ENCODE data around the gene ENPP1. TPM values are rescaled to one million over a fixed set of nuclear protein-coding genes. Genes with fewer than 3 reads are reported as not detected.
A peak's percentile ranks its signal among the peaks of the same experiment; 100 is the strongest.

ENPP1 gene
- total RNA-seq, 2 experiments from 2014 or later = 0.23 TPM; not detected in 1

DNA sequence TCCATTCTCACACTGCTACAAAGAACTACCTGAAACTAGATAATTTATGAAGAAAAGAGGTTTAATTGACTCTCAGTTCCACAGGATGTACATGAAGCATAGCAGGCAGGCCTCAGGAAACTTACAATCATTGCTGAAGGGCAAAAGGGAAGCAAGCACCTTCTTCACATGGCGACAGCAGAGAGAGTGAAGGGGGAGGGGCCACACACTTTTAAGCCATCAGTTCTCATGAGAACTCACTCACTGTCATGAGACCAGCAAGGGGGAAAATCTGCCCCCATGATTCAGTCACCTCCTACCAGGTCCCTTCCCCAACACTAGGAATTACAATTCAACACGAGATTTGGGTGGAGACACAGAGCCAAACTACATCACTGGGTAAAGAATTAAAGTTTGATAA lies 12.5 kb upstream of the ENPP1 start:
- ATAC-seq (ENCODE audit: low read depth) (no peak), DNase-seq (no peak)
- POLR2A ChIA-PET = no interaction called here
- Mint-ChIP-seq H3K27me3 (peaks cover 10% of the 10 kb centered on the region), H3K4me1 (no peaks in the 10 kb centered on the region), H3K36me3 (peaks cover 2% of the 10 kb centered on the region), H3K9me3 (no peaks in the 10 kb centered on the region), H3K4me3 (no peak overlapping the region), H3K27ac (no peak overlapping the region)

DNA sequence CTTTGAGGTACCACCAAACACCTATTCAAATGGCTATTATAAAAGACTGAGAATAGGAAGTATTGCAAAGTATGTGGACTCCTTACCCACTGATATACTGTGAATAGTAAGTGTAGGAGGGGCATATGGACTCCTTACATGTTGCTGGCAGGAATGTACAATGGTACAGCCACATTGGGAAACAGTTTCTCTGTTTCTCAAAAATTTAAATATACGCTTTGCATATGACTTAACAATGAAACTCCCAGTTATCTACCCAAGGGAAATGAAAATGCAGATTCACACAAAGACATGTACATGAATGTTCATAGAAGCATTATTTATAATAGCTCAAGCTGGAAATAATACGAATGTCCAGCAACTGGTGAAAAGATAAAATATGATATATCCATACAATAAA lies 5.5 kb upstream of the ENPP1 start:
- Mint-ChIP-seq H3K27ac (no peak overlapping the region), H3K36me3 (no peaks in the 10 kb centered on the region), H3K9me3 (no peaks in the 10 kb centered on the region), H3K4me3 (no peak overlapping the region), H3K4me1 (peaks cover 18% of the 10 kb centered on the region), H3K27me3 (peaks cover 24% of the 10 kb centered on the region)
- ATAC-seq (ENCODE audit: low read depth) (no peak), DNase-seq (no peak)
- POLR2A ChIA-PET = no interaction called here

DNA sequence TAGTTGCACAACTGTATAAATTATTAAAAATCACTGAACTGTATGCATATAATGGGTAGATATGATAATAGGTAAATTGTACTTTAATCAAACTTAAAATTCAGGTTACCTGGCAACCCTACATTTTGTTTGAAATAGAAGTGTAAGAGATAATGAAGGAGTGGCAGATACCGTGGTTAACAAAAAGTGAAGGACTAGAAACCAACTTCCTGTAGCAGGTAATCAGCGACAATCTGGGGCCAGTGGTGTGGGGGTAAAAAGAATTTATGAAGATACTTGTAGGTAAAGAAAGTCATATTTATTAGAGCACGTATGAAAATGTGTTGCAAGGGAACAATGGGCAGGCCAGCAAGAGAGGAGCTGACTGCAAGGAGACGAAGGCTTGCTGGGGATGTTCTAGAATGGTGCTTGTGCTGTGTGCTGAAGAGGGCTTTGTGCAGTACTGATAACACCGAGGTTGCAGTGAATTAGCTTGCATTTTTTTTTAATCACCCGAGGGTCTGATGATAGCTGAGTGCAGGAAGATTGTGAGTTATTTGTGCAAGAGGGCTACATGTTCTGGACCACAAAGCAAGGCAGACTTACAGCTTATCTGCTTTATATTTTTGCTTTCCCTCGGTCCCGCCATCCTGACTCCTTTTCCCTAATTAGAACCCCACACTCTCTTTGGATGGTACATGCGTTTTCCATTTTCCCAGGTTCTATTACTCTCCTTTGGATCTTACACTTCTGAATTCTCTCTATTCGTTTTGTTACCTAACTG lies 4.6 kb upstream of the ENPP1 start:
- Mint-ChIP-seq H3K9me3 (no peaks in the 10 kb centered on the region), H3K36me3 (no peaks in the 10 kb centered on the region), H3K4me3 (peak overlapping the region; percentile 4), H3K4me1 (peaks cover 20% of the 10 kb centered on the region), H3K27me3 (peaks cover 28% of the 10 kb centered on the region), H3K27ac (no peak overlapping the region)
- no peak for ATAC-seq (ENCODE audit: low read depth)
- POLR2A ChIA-PET = no interaction called here
- DNase-seq = no peak

DNA sequence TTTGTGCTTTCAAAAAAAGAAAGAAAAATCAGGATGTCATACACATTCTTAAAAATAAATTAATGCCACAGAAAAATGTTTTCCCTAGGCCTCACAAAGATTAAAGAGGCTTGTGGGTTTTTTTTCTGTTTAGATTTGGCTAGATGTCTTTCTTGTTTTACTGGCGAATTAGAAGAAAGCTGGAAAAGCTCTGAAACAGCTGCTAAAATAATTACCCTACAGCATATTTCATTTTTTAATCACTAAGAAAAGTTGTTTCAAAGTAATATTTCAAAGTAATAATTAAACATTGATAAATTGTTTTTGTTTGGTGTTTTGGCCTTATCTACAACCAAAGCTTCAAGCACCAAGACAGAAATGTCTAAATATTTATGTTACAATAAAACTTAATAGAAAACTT lies 3.7 kb upstream of the ENPP1 start:
- Mint-ChIP-seq H3K4me1 (peaks cover 23% of the 10 kb centered on the region), H3K4me3 (no peak overlapping the region), H3K36me3 (no peaks in the 10 kb centered on the region), H3K9me3 (no peaks in the 10 kb centered on the region), H3K27ac (no peak overlapping the region), H3K27me3 (peaks cover 35% of the 10 kb centered on the region)
- POLR2A ChIA-PET = no interaction called here
- no peak for ATAC-seq (ENCODE audit: low read depth)
- no peak for DNase-seq

DNA sequence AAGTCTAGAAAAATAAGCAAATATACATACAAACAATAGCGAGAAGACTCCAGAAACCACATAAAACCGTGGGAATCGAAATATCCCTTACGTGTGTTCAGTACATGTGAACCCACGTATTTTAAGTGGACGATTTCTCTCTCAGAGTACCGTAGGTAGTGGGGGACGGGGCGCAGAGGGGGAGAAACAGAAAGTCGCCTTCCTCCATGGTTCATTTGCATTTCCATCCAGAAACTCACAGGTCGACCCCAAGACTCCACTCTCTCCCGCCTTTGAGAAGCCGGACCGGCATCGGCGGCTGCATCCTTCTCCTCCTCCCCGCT lies 538 bp upstream of the ENPP1 start:
- Mint-ChIP-seq H3K27me3 (peaks cover 46% of the 10 kb centered on the region), H3K4me1 (peaks cover 23% of the 10 kb centered on the region), H3K9me3 (no peaks in the 10 kb centered on the region), H3K27ac (no peak overlapping the region), H3K4me3 (peak overlapping the region; percentile 88), H3K36me3 (no peaks in the 10 kb centered on the region)
- POLR2A ChIA-PET = no interaction called here
- no peak for ATAC-seq (ENCODE audit: low read depth)
- DNase-seq = no peak

DNA sequence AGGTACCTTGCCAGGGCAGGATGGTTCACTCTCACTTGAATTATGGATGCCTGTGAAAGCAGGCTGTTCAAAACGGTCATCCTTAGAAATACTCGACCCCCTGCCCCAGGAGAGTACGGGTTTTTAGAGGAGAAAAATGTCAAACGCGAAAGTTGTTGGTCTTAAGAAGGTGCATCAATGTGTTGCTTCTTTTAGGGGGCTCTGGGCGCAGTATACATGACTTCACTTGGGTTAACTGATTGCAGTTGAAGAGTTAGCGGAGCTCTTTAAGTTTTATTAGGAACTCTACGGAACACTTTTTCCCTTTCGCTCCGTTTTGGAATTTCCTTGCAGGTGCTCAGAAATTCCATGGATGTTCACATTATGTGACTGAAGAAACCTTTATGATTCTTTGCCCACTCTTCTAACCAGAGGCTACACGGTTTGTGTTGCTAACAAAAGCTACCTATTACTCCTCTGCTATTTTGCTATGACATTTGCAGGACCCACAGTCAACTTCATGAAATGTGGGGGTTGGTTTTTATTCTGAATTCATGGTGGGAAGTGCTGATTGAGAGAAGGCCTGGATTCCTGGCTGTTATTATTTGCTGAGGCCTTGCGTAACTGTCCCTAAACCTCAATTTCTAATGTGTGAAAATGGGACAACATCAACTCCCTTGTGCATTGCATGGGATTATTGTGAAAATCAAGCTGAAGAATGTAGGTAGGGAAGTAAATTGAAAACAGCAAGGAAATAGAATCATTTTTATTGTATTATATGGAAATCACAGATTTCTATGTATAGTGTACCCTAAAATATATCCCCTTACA lies 845 bp downstream of the ENPP1 start:
- ATAC-seq (ENCODE audit: low read depth) = no peak
- Mint-ChIP-seq H3K4me1 (peaks cover 13% of the 10 kb centered on the region), H3K9me3 (no peaks in the 10 kb centered on the region), H3K27me3 (peaks cover 53% of the 10 kb centered on the region), H3K36me3 (no peaks in the 10 kb centered on the region), H3K4me3 (peak overlapping the region; percentile 72), H3K27ac (no peak overlapping the region)
- DNase-seq = no peak
- POLR2A ChIA-PET = no interaction called here

DNA sequence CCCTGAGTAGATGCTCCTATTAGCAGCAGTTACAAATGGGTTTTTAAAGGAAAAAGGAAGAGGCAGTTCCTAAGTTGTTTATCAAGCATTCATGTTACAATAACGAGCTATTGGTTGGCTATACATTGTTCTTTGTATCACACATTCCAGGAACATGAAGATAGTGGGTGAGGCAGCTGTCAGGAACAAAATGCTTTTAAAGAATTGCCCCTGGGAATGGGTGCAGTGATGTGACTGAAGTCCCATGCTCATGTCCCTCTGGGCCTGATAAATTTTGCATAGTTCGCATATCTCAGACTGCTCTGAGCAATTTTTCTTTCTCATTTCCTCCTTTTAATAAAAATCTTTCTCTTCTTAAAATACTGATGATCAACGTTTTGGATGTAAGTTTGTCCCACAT lies 3.7 kb downstream of the ENPP1 start:
- Mint-ChIP-seq H3K27me3 (peaks cover 45% of the 10 kb centered on the region), H3K9me3 (no peaks in the 10 kb centered on the region), H3K36me3 (no peaks in the 10 kb centered on the region)

DNA sequence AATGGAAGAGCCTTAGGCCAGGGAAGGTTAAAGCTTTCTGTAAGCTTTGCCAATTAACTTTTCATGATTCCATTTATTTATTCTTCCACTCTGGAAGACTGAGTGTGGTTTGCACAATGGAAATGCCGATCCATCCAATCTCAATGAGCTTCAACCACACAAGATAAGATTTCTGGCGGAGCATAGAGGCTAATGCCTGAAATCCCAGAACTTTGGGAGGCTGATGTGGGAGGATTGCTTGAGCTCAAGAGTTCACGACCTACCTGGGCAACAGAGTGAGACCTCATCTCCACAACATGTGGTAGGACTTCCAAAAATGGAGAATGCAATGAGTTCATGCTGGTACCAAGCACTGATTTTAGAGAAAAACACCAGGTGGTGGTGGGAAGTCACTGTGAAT lies 6.2 kb downstream of the ENPP1 start:
- Mint-ChIP-seq H3K4me3 (no peak overlapping the region), H3K27ac (no peak overlapping the region), H3K27me3 (peaks cover 29% of the 10 kb centered on the region), H3K4me1 (no peaks in the 10 kb centered on the region), H3K36me3 (no peaks in the 10 kb centered on the region), H3K9me3 (no peaks in the 10 kb centered on the region)
- ATAC-seq (ENCODE audit: low read depth) = no peak
- POLR2A ChIA-PET = no interaction called here
- DNase-seq = no peak

More for the DNA sequence above, 3.7 kb downstream of the ENPP1 start:
- Mint-ChIP-seq H3K27ac (no peak overlapping the region), H3K4me3 (no peak overlapping the region), H3K4me1 (peaks cover 11% of the 10 kb centered on the region)
- no peak for ATAC-seq (ENCODE audit: low read depth)
- no peak for DNase-seq
- POLR2A ChIA-PET = no interaction called here

DNA sequence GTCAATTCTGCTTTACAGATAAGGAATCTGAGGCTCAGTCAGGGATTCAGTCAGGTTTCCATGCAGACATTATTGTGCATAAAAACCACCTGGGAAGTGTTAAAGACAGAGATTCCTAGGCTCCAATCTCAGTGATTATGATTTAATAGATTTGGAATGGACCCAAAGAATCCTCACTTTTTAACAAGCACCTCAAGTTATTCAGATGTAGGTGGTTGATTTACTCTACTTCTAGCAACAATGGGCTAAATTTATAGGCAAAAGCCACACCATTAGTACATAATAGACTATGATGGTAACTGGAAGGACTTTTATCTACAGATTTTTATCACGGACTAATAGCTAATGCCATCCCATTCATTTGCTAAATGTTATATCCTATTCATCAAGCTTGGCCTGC lies 9.0 kb downstream of the ENPP1 start:
- H3K27ac Mint-ChIP-seq = no peak overlapping the region
- POLR2A ChIA-PET = no interaction called here
- no peaks in the 10 kb centered on the region for H3K9me3 Mint-ChIP-seq
- no peaks in the 10 kb centered on the region for H3K36me3 Mint-ChIP-seq
- ATAC-seq (ENCODE audit: low read depth) = no peak
- peaks cover 18% of the 10 kb centered on the region for H3K27me3 Mint-ChIP-seq
- no peak for DNase-seq
- H3K4me3 Mint-ChIP-seq = no peak overlapping the region
- H3K4me1 Mint-ChIP-seq = no peaks in the 10 kb centered on the region

DNA sequence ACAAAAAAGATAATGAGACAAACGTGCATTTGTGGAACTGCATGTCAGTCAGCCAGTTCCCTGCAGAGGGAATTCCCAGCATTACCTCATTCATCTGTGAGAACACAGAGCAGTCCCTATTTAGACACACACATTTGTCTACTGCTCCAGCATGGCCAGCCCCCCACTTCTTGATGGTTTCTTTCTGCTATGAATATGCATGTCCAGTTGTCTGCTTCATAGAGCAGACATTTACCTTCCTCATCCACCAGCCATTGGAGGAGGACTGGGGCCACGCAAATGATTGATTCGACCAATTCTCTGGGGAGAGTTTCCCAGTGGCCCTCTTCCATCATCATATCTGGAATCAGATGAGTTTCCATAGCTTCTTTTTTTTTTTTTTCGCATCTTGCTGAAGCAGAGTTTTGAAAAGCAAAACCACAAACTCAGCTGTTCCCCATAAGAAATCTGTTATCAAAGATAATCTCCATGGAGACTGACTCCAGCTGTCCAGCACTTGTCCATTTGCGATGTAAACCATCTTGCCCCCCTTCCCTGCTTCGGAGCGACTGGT lies 11.8 kb downstream of the ENPP1 start:
- DNase-seq (no peak), ATAC-seq (ENCODE audit: low read depth) (no peak)
- no peak overlapping the region for H3K27ac Mint-ChIP-seq
- H3K4me1 Mint-ChIP-seq = no peaks in the 10 kb centered on the region
- no peak overlapping the region for H3K4me3 Mint-ChIP-seq
- POLR2A ChIA-PET = no interaction called here
- H3K36me3 Mint-ChIP-seq = no peaks in the 10 kb centered on the region
- peaks cover 13% of the 10 kb centered on the region for H3K27me3 Mint-ChIP-seq
- no peaks in the 10 kb centered on the region for H3K9me3 Mint-ChIP-seq

DNA sequence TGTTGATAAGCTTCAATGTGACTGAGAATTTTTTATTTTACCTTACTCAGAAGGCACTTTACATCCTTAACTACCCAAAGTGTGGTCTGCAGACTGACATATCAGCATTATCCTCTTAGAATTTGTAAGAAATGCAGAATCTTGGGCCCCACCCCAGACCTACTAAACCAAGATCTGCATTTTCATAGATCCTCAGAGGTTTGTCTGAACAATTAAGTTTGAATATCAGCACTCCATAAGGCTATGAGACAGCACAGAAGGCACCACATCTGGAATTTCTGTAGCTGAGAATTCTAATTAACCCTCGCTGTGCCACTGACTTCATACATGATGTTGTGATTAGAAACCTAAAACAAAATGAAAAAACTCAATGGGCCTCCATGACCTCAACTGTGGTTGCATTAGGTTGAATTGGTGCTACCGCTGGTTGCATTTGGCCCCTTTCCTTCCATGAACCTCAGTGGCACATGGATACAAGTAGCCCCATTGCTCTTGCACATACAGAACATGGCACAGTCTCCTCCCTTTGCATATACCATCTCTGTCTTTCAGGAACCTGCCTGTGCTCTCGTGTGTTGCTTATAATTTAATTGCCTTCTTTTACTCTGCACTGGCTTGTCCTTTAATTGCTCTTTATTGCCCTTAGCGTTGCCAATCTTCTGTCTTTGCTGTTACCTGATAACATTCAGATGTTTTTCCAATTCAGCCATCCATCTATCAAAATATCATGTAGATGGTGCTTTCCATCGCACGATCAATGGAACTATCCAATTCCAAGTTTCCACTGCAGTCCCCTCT lies 13.4 kb downstream of the ENPP1 start:
- peaks cover 13% of the 10 kb centered on the region for H3K27me3 Mint-ChIP-seq
- no peaks in the 10 kb centered on the region for H3K9me3 Mint-ChIP-seq
- no peaks in the 10 kb centered on the region for H3K36me3 Mint-ChIP-seq
- H3K4me1 Mint-ChIP-seq = no peaks in the 10 kb centered on the region
- POLR2A ChIA-PET = no interaction called here
- ATAC-seq (ENCODE audit: low read depth) (no peak), DNase-seq (no peak)
- H3K4me3 Mint-ChIP-seq = no peak overlapping the region
- H3K27ac Mint-ChIP-seq = no peak overlapping the region

DNA sequence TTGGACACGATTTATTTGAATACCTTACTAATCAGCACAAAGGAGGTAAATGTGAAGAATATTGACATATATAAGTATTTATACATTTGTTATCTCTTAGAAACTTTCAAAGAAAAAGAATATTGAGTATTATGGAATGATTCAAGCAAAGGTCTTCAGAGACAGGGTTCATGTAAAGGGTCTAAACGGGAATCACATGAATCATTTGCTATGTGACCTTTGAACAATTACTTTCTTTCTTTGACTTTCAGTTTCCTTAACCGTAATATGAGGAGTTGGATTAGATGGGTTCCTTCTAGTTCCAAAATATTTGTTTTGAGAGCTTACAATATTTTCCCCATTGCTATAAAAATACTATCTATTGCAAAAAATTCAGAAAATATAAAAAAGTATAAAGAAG lies 14.3 kb downstream of the ENPP1 start:
- no peaks in the 10 kb centered on the region for H3K4me1 Mint-ChIP-seq
- peaks cover 13% of the 10 kb centered on the region for H3K27me3 Mint-ChIP-seq
- H3K36me3 Mint-ChIP-seq = no peaks in the 10 kb centered on the region
- H3K4me3 Mint-ChIP-seq = no peak overlapping the region
- H3K27ac Mint-ChIP-seq = no peak overlapping the region
- ATAC-seq (ENCODE audit: low read depth) = no peak
- no peaks in the 10 kb centered on the region for H3K9me3 Mint-ChIP-seq
- POLR2A ChIA-PET = no interaction called here
- no peak for DNase-seq

DNA sequence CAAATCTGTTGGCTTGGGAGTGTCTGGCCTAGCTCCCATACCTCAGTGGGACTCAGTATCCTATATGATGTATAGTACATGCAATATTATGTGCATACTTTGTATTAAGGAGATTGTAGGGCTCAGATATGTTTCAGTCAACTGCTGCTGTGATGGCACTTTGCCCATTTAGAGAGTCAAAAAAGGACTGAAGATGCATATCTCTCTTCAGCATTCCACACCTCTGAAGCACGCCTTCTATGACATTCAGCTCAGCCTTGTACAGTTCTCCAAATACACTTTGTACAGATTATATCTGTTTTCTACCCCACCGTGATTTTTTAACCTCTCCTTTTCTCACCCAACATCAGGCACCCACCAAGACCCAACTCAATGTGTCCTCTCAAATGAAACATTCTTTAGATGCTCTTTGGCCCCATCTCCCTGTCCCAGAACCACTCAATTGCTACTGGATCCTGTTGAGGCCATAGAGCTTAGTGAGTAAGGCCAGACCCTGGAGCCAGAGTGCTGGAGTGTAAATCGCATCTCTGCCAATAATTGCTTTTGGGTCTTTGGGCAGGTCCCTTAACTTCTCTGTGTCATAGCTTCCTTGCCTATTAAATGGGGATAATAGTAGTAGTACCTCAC lies 15.6 kb downstream of the ENPP1 start:
- H3K4me1 Mint-ChIP-seq = no peaks in the 10 kb centered on the region
- no peak overlapping the region for H3K4me3 Mint-ChIP-seq
- POLR2A ChIA-PET = no interaction called here
- DNase-seq (no peak), ATAC-seq (ENCODE audit: low read depth) (no peak)
- peaks cover 9% of the 10 kb centered on the region for H3K27me3 Mint-ChIP-seq
- no peaks in the 10 kb centered on the region for H3K36me3 Mint-ChIP-seq
- no peaks in the 10 kb centered on the region for H3K9me3 Mint-ChIP-seq
- H3K27ac Mint-ChIP-seq = no peak overlapping the region
